RCC 7860 (cell line): ENCODE data around the gene WDR73.

Experiments
- DNase-seq: peaks from one replicate; pipeline ENCODE4 v3.0.0-alpha.2; 2015; ENCODE audit warnings: low spot score
- FAIRE-seq: peaks from 2 replicates; lab custom pipeline; 2012; peaks lifted over from hg19 to GRCh38; lab: Jason Lieb, UNC

WDR73 gene

GRCh38 chr15:84621358-84621979 lies 32.6 kb downstream of the WDR73 start:
- DNase-seq (no peak), FAIRE-seq (no peak)

- FAIRE-seq (no peak), DNase-seq (no peak)
Measured at GRCh38 chr15:84620626-84621025, 33.5 kb downstream of the WDR73 start.

- DNase-seq (no peak), FAIRE-seq (no peak)
Measured at GRCh38 chr15:84616235-84616634, 37.8 kb downstream of the WDR73 start.

- FAIRE-seq (no peak), DNase-seq (no peak)
Measured at GRCh38 chr15:84611631-84612030, 42.5 kb downstream of the WDR73 start.

- FAIRE-seq (no peak), DNase-seq (no peak)
Measured at GRCh38 chr15:84609818-84610525, 44.1 kb downstream of the WDR73 start.

- no peak for DNase-seq
- FAIRE-seq, result no peak
Measured at GRCh38 chr15:84608707-84609284, 45.3 kb downstream of the WDR73 start.

GRCh38 chr15:84606653-84607120 lies 47.4 kb downstream of the WDR73 start:
- DNase-seq, result no peak

GRCh38 chr15:84605554-84605882 lies 48.6 kb downstream of the WDR73 start:
- no peak for FAIRE-seq

More at GRCh38 chr15:84606653-84607120, 47.4 kb downstream of the WDR73 start:
- FAIRE-seq, result no peak

GRCh38 chr15:84604826-84605553 lies 49.1 kb downstream of the WDR73 start:
- FAIRE-seq, result no peak
- DNase-seq, result no peak

More at GRCh38 chr15:84605554-84605882, 48.6 kb downstream of the WDR73 start:
- DNase-seq, result no peak

- no peak for FAIRE-seq
- no peak for DNase-seq
Measured at GRCh38 chr15:84603630-84604379, 50.3 kb downstream of the WDR73 start.

- DNase-seq (no peak), FAIRE-seq (no peak)
Measured at GRCh38 chr15:84601555-84601838, 52.6 kb downstream of the WDR73 start.

- peak; percentile 82 for DNase-seq
- FAIRE-seq, result peak; percentile 67
Measured at GRCh38 chr15:84600687-84601554, 53.2 kb downstream of the WDR73 start, which contains the start of gene ZSCAN2. Gene ZSCAN2, plus strand, starts transcription at chr15:84601009. Its CDS starts 2,919 bp downstream, at chr15:84603928.

- DNase-seq (peak; percentile 57), FAIRE-seq (no peak)
Measured at GRCh38 chr15:84600331-84600686, 53.8 kb downstream of the WDR73 start.

GRCh38 chr15:84599906-84600305 lies 54.2 kb downstream of the WDR73 start:
- DNase-seq (no peak), FAIRE-seq (no peak)

- peak; percentile 44 for DNase-seq
- no peak for FAIRE-seq
Measured at GRCh38 chr15:84598993-84599392, 55.1 kb downstream of the WDR73 start.

- FAIRE-seq, result no peak
- DNase-seq, result no peak
Measured at GRCh38 chr15:84598250-84598649, 55.8 kb downstream of the WDR73 start.

- FAIRE-seq, result no peak
- DNase-seq, result no peak
Measured at GRCh38 chr15:84597296-84597695, 56.8 kb downstream of the WDR73 start.

- no peak for FAIRE-seq
- DNase-seq, result no peak
Measured at GRCh38 chr15:84595660-84596059, 58.4 kb downstream of the WDR73 start.

GRCh38 chr15:84594617-84595290 lies 59.3 kb downstream of the WDR73 start:
- DNase-seq (no peak), FAIRE-seq (no peak)
